ENCODE measurements around the gene ALDH1L1. TPM values are rescaled to one million over a fixed set of nuclear protein-coding genes. Genes with fewer than 3 reads are reported as not detected.

ALDH1L1 gene
- total RNA-seq, 2 experiments from 2014 or later: not detected

DNA sequence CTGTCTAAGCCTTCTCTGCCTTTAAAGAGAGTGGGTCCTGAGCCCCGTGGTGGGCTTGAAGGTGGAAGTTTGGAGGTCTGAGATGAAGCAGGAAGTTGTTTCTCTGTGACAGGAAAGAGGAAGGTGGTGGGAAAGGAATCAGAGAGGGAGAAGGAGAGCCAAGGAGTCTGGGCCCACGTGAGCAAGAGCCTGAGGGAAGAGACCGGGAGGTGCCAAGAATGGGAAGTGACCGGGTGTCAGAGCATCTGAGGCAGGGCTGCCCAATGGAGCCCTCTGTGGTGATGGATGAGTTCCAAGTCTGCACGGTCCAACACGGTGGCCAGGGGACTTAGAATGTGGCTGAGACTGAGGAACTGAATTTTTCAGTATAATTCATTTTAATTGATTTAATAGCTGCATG is 24.6 kb downstream of the ALDH1L1 start:
- ATAC-seq: no peak
- POLR2A ChIA-PET: no interaction called here

DNA sequence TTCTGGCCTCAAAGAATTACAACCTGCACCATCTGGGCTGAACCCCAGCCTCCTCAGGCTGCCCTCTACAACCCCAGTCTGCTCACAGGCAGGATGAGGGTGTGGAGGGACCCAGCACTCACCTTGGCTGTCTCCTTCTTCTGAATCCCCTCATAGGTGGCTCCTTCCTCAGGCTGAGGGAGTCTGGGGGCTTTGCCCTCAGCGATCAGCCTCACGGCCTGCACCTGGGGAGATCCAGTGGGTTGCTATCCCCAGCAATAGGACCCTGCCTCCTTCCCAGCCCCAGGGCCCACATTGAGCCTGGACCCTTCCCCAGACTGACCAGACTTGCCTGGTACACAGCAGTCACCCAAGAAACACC is 25.1 kb downstream of the ALDH1L1 start:
- intact Hi-C loops (cut with micrococcal nuclease): no loop called here
- H3K27ac Mint-ChIP-seq: no peak overlapping the region
- no peaks in the 10 kb centered on the region for H3K9me3 Mint-ChIP-seq
- ChIA-PET CTCF (no interaction called here), POLR2A (no interaction called here)
- TF ChIP-seq, protein P1, sequence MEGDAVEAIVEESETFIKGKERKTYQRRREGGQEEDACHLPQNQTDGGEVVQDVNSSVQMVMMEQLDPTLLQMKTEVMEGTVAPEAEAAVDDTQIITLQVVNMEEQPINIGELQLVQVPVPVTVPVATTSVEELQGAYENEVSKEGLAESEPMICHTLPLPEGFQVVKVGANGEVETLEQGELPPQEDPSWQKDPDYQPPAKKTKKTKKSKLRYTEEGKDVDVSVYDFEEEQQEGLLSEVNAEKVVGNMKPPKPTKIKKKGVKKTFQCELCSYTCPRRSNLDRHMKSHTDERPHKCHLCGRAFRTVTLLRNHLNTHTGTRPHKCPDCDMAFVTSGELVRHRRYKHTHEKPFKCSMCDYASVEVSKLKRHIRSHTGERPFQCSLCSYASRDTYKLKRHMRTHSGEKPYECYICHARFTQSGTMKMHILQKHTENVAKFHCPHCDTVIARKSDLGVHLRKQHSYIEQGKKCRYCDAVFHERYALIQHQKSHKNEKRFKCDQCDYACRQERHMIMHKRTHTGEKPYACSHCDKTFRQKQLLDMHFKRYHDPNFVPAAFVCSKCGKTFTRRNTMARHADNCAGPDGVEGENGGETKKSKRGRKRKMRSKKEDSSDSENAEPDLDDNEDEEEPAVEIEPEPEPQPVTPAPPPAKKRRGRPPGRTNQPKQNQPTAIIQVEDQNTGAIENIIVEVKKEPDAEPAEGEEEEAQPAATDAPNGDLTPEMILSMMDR (IDR thresholded peaks at IDR 0.05): no peak
- H3K27me3 Mint-ChIP-seq: no peaks in the 10 kb centered on the region
- no peak for DNase-seq
- no peak for ATAC-seq
- no peaks in the 10 kb centered on the region for H3K36me3 Mint-ChIP-seq (ENCODE audit: low read depth)
- H3K4me1 Mint-ChIP-seq (ENCODE audit: low read depth): no peaks in the 10 kb centered on the region
- no peak overlapping the region for H3K4me3 Mint-ChIP-seq

More for the DNA sequence above, 24.6 kb downstream of the ALDH1L1 start:
- no peaks in the 10 kb centered on the region for H3K27me3 Mint-ChIP-seq
- TF ChIP-seq, protein P1 (IDR thresholded peaks at IDR 0.05): no peak
- no peak for DNase-seq
- H3K36me3 Mint-ChIP-seq (ENCODE audit: low read depth): no peaks in the 10 kb centered on the region
- H3K4me1 Mint-ChIP-seq (ENCODE audit: low read depth): no peaks in the 10 kb centered on the region
- no peak overlapping the region for H3K27ac Mint-ChIP-seq
- CTCF ChIA-PET: no interaction called here
- no peaks in the 10 kb centered on the region for H3K9me3 Mint-ChIP-seq
- intact Hi-C loops (cut with micrococcal nuclease): no loop called here
- no peak overlapping the region for H3K4me3 Mint-ChIP-seq

DNA sequence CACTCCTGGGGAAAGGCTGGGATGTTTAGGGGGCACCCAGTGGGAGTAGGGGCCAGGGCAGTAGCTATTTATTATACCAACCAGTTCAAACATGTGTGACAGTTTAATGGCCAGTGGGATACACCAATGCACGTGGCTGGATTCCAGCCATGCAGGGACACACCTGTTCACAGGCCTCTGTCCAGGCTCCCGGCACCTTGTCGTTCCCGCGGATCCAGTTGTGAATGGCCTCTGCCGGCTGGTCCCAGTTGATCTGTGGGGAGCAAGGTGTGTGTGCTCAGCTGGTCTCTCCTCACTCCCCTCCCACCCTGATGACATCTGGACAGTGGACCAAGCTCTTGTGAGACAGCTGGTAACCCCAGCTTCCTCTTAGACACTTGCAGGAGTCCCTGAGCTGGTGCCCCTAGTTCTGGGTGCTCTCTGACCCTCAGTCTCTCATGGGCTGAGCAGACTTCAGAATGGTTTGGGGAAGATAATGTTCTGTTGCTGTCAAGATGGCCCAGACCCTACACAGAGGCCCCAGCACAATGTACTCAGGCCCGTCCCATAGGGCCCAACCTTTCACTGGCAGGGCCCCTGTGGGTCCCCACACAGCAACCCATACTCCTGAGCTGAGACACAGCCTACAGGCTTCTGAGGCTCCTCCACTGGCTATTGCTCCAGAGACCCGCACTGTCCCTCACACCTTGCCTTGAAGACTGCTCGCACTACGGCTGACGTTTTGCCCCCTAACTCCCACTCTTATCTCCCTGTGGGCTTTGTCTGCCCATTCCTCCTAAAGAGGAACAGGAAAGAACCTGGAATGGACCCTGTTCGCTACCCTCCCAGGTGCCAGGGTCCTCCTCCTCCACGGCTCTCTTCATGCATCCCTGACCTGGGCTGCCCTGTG is 25.8 kb downstream of the ALDH1L1 start:
- Mint-ChIP-seq H3K9me3 (no peaks in the 10 kb centered on the region), H3K27me3 (no peaks in the 10 kb centered on the region), H3K4me3 (no peak overlapping the region), H3K36me3 (ENCODE audit: low read depth) (no peaks in the 10 kb centered on the region), H3K4me1 (ENCODE audit: low read depth) (no peaks in the 10 kb centered on the region), H3K27ac (no peak overlapping the region)
- intact Hi-C loops (cut with micrococcal nuclease): no loop called here
- ChIA-PET CTCF (interaction anchor here (1.1 kb wide), 1 partner anchor 20 kb away, joined by 4 read pairs; no protein-coding TSS in a partner anchor), POLR2A (no interaction called here)
- TF ChIP-seq, protein P1 (IDR thresholded peaks at IDR 0.05): no peak
- DNase-seq (no peak), ATAC-seq (no peak)

DNA sequence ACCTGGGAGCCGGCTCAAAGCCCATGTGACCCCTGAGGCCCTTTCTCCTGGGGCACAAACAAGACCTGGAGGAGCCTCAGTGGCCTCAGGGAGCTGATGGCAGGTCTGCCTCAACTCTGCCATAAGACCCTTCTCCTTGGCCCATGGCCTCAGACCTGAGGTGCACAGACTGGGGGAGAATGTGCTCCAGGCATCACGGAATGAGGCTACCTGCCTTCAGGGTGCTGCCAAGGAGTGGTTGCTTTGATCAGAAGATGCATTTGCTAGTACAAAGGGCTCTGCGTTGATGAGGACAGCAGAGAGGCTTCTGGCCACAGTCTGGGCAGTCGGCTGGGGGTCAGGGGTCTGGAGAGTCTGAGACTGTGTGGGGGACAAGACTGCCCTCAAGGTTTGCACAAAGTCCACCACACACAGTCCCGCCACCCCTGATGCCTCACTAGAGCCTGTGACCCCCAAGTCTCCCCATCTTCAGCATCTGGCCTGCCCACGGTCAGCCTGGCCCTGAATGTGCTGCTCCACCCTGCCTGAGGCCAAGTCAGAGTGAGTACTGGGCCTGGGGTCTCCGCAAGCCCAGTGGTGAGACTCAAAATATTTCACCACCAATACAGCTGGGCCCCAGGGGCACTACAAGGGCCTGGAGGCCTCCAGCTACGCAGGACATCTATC is 26.6 kb downstream of the ALDH1L1 start:
- intact Hi-C loops (cut with micrococcal nuclease): no loop called here
- Mint-ChIP-seq H3K4me3 (no peak overlapping the region), H3K9me3 (no peaks in the 10 kb centered on the region), H3K27me3 (no peaks in the 10 kb centered on the region), H3K27ac (no peak overlapping the region), H3K36me3 (ENCODE audit: low read depth) (no peaks in the 10 kb centered on the region), H3K4me1 (ENCODE audit: low read depth) (no peaks in the 10 kb centered on the region)
- TF ChIP-seq, protein P1 (IDR thresholded peaks at IDR 0.05): no peak
- no peak for ATAC-seq
- ChIA-PET POLR2A (no interaction called here), CTCF (interaction anchor here (1.1 kb wide), 1 partner anchor 19 kb away, joined by 4 read pairs; no protein-coding TSS in a partner anchor)
- no peak for DNase-seq
